AG10803 (cell line): ENCODE data around the gene SMARCA2.
A peak's percentile ranks its signal among the peaks of the same experiment; 100 is the strongest.

Experiments used
- DNase-seq: peaks from one replicate; pipeline ENCODE4 v3.0.0; 2010; ENCODE audit warnings: low read depth
- H3K4me3 ChIP-seq: 2 replicates; pipeline ENCODE4 v1.5.1; 2011; ENCODE audit warnings: mild to moderate bottlenecking, low read length, control low read depth
- CTCF ChIP-seq: conservative IDR thresholded peaks from 2 replicates; pipeline ENCODE4 v1.5.1; 2011; ENCODE audit warnings: mild to moderate bottlenecking, low read length, control low read depth, inconsistent platforms

The SMARCA2 gene

GRCh38 chr9:2013743-2014475 lies 1.2 kb upstream of the SMARCA2 start:
- TF ChIP-seq CTCF: no peak
- H3K4me3 ChIP-seq: peak overlapping the region; percentile 92
- peak; percentile 70 for DNase-seq

GRCh38 chr9:2015581-2016407 lies 647 bp downstream of the SMARCA2 start:
- DNase-seq: peak; percentile 33
- no peak for TF ChIP-seq CTCF

GRCh38 chr9:2016408-2017330 lies 1.5 kb downstream of the SMARCA2 start:
- peak; percentile 77 for DNase-seq
- TF ChIP-seq CTCF: 0 out of 2 replicates have a peak, but pooled peaks have one; percentile 1
- peak overlapping the region; percentile 94 for H3K4me3 ChIP-seq

More at GRCh38 chr9:2015581-2016407, 647 bp downstream of the SMARCA2 start:
- H3K4me3 ChIP-seq: peak overlapping the region; percentile 94

GRCh38 chr9:2017331-2018161 lies 2.4 kb downstream of the SMARCA2 start:
- peak overlapping the region; percentile 94 for H3K4me3 ChIP-seq

GRCh38 chr9:2018162-2018643 lies 3.1 kb downstream of the SMARCA2 start:
- DNase-seq: no peak
- no peak for TF ChIP-seq CTCF
- H3K4me3 ChIP-seq: peak overlapping the region; percentile 94

More at GRCh38 chr9:2017331-2018161, 2.4 kb downstream of the SMARCA2 start:
- TF ChIP-seq CTCF: no peak
- peak; percentile 90 for DNase-seq
